Measurements from ENCODE around the gene FCHSD2. TPM values are rescaled to one million over a fixed set of nuclear protein-coding genes. Genes with fewer than 3 reads are reported as not detected.

Gene FCHSD2
- polyA plus RNA-seq, 1 donor from 2014 or later: 72.1 TPM

DNA sequence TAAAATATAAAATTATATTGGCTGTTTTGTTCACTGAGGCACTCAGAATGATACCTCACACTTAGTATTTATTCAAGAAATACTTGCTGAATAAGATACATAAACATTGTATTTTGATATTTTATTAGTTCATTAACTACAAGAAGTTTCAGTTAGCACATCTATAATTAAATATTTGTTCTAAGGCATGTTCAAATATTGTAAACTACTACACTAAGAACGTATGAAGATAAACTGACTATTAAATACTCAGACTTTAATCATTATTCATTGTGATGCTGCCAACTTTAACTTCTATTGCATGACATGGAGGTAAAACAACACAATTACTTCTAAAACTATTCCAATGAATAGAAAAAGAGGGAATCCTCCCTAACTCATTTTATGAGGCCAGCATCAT lies 198.5 kb downstream of the FCHSD2 start:
- Mint-ChIP-seq H3K36me3 (peaks cover 10% of the 10 kb centered on the region), H3K27me3 (no peaks in the 10 kb centered on the region), H3K27ac (peak overlapping the region in 1 of 3 donors; percentile 23), H3K4me1 (peaks cover 5 to 21% (median 16%) of the 10 kb centered on the region in 3 donors), H3K4me3 (no peak overlapping the region), H3K9me3 (no peaks in the 10 kb centered on the region)

DNA sequence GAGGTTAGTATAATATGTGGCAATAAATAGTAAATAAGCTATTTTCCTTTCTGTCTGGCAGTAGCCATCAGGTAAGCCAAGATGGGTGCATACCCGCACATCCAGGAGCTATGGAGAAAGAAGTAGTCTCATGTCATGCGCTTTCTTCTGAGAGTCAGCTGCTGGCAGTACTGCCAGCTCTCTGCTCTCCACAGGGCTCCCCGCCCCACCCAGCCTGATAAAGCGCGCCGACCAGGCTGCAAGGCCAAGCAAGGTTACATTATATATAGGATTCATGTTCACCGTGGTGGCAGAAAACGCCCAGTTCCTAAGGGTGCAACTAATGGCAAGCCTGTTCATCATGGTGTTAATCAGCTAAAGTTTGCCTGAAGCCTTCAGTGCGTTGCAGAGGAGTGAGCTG lies 201.7 kb downstream of the FCHSD2 start:
- H3K4me1 Mint-ChIP-seq: peaks cover 19 to 38% (median 35%) of the 10 kb centered on the region in 3 donors

DNA sequence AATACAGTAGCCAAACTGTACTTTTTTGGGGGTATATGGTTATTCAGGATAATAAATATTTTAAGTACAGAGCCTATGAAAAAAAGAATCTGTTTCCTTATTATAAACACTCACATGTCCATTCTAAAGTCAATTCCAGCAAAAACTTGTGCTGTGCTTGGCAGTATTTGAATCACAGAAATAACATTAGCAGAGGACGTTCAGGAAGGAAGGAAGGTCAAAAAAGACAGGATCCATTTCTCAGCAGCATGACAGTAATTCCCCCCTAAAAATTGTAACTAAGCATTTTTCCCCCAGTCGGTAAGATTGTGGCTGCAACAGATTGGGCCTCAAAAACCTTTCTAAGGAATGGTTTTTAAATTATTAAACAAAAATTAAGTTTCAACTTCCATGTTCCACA lies 203.1 kb downstream of the FCHSD2 start:
- Mint-ChIP-seq H3K27ac (peak overlapping the region in 1 of 3 donors; percentile 32), H3K4me1 (peaks cover 17 to 44% (median 36%) of the 10 kb centered on the region in 3 donors), H3K9me3 (no peaks in the 10 kb centered on the region), H3K4me3 (peak overlapping the region in 1 of 4 donors; percentile 25), H3K36me3 (peaks cover 8% of the 10 kb centered on the region), H3K27me3 (no peaks in the 10 kb centered on the region)

More for the DNA sequence above, 201.7 kb downstream of the FCHSD2 start:
- Mint-ChIP-seq H3K27ac (peak overlapping the region in 1 of 3 donors; percentile 58), H3K36me3 (peaks cover 8% of the 10 kb centered on the region), H3K9me3 (no peaks in the 10 kb centered on the region), H3K4me3 (no peak overlapping the region), H3K27me3 (no peaks in the 10 kb centered on the region)

DNA sequence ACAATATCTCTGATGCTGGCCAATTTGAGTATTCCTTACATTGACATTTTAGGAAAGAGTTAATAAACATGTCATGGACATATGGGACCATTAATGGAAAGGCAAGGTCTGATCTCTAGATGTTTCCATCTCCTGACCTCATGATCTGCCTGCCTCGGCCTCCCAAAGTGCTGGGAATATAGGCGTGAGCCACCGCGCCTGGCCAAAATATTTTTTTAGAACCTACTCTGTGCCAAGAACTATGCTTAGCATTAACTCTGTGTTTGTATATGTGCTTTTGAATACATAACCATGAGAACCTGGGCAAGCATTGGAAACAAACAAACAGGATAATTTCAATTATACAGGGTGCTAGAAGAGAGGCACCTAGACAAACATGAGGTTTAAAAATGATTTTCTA lies 204.7 kb downstream of the FCHSD2 start:
- Mint-ChIP-seq H3K4me1 (peaks cover 16 to 37% (median 31%) of the 10 kb centered on the region in 3 donors), H3K27me3 (no peaks in the 10 kb centered on the region), H3K36me3 (peaks cover 4% of the 10 kb centered on the region), H3K27ac (peak overlapping the region; percentile 11 to 93 (median 31)), H3K4me3 (no peak overlapping the region), H3K9me3 (no peaks in the 10 kb centered on the region)

DNA sequence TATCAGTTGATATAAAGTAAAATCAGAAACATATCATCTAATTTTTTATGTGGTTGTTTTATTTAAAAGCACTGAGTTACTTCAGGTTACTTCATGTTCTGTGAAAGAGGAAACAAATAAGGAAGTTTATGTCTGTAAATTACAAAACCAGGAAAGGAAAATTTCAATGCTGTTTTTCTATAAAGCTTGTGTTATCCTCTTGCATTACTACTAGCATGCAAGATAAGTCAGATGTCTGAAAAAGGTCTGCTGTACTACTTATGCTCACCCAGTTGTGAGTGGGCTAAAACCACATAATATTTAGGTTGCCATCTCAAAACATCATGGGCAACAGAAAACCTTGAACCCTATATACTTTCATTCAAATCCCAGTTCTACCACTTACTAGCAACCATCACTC lies 206.4 kb downstream of the FCHSD2 start:
- Mint-ChIP-seq H3K27me3 (no peaks in the 10 kb centered on the region), H3K27ac (peak overlapping the region; percentile 35 to 80 (median 54)), H3K4me3 (peak overlapping the region in 2 of 4 donors; percentile 11 to 60), H3K4me1 (peaks cover 16 to 33% (median 31%) of the 10 kb centered on the region in 3 donors), H3K9me3 (no peaks in the 10 kb centered on the region), H3K36me3 (peaks cover 4% of the 10 kb centered on the region)

DNA sequence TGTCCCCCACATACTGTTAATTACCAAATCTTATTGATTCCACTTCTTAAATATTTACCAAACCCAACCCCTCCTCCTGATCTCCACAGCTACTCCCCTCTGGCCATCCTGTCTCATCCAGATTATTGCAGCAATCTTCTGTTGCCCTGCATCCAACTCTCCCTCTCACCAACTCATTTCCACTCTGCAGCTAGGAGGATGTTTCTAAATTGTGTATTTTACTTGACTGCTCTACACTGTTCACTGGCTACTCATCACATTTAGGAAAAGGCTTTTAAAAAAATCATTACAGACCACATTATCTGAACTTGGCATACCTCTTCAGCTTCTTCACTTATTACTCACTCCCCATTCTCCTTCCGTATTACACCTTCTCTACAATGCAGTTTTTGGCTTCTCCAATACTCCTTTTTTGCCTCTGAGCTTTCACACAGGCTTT lies 210.0 kb downstream of the FCHSD2 start:
- H3K4me3 Mint-ChIP-seq: no peak overlapping the region
- H3K27me3 Mint-ChIP-seq: no peaks in the 10 kb centered on the region
- H3K4me1 Mint-ChIP-seq: peaks cover 24 to 39% (median 34%) of the 10 kb centered on the region in 3 donors
- no peaks in the 10 kb centered on the region for H3K9me3 Mint-ChIP-seq
- peaks cover 3% of the 10 kb centered on the region for H3K36me3 Mint-ChIP-seq
- no peak overlapping the region for H3K27ac Mint-ChIP-seq

DNA sequence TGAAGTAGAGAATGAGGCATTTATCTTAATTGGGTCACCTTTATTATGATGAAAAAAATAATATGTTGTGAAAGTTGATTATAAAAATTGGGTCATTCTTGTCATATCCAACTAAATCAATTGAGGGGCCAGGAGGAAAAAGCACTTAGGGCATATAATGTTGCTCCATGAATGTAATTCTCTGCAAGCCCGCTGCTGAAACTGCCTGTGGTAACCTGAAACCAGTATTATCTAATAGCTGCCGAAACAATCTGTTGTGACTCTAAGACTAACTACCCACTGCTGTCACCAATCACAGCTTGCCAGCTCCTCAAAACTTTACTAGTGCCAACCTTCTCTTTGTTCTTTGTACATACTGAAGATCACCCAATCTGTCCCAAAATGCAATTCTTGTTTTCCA lies 212.1 kb downstream of the FCHSD2 start:
- H3K27ac Mint-ChIP-seq: peak overlapping the region; percentile 59 to 76 (median 74)
- H3K4me3 Mint-ChIP-seq: no peak overlapping the region
- H3K36me3 Mint-ChIP-seq: peaks cover 1% of the 10 kb centered on the region
- no peaks in the 10 kb centered on the region for H3K9me3 Mint-ChIP-seq
- H3K27me3 Mint-ChIP-seq: no peaks in the 10 kb centered on the region
- H3K4me1 Mint-ChIP-seq: peaks cover 23 to 33% (median 29%) of the 10 kb centered on the region in 3 donors

DNA sequence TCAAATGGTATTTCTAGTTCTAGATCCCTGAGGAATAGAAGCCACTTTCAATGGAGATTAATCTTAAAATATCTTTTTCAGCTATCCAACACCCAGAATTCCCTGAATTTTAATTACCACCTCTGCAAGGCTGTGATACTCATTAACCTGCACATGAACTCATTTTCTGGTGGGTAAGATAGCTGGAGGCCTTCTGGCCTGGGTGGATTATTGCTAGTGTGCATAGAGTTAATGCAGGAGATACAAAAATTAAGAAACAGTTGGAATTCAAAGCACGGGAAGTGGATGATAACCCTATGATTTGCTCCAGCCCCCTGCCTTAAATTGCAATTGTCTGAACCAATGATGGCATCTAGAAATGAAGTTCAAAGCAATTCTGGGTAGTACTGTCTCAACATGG lies 212.9 kb downstream of the FCHSD2 start:
- Mint-ChIP-seq H3K27me3 (no peaks in the 10 kb centered on the region), H3K9me3 (no peaks in the 10 kb centered on the region), H3K36me3 (peaks cover 1% of the 10 kb centered on the region), H3K27ac (peak overlapping the region; percentile 19 to 76 (median 59)), H3K4me1 (peaks cover 26 to 36% (median 34%) of the 10 kb centered on the region in 3 donors), H3K4me3 (no peak overlapping the region)

DNA sequence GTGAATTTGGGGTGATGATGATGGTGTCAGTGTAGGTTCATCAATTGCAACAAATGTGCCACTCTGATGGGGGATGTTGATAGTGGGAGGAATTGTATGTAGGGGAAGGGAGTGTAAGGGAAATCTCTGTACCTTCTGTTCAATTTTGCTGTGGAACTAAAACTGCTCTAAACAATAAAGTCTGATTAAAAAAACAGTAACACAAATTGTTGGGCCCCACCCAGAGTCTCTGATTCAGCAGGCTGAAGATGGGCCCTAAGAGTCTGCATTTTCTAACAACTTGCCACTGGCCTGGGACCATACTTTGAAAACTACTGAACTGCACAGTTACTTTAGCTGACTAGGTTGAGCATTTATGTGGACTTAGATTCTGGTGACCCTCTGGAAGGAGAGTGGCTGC lies 214.7 kb downstream of the FCHSD2 start:
- Mint-ChIP-seq H3K9me3 (no peaks in the 10 kb centered on the region), H3K36me3 (peaks cover 1% of the 10 kb centered on the region), H3K4me1 (peaks cover 26 to 36% (median 32%) of the 10 kb centered on the region in 3 donors), H3K27ac (peak overlapping the region; percentile 14 to 89 (median 32)), H3K27me3 (no peaks in the 10 kb centered on the region), H3K4me3 (no peak overlapping the region)

DNA sequence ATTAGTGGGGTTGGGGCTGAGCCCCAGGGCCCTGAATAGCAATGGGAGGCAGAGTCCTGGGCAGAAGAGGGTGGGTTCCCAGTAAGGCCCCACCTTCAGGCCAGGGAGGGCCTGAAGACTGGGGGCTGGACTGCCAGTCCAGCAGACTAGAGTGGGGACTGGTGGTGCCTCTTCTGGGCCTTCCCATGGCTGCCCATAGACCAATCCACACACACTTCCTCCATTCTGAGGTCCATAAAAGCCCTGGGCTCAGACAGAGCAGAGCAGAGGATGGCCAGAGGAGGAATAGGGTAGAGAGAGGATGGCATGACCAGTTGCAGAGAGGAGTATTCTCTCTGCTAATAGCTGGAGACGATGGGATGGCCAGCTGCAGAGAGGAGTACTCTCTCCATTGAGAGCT lies 216.0 kb downstream of the FCHSD2 start:
- Mint-ChIP-seq H3K4me3 (no peak overlapping the region), H3K27ac (peak overlapping the region; percentile 29 to 89 (median 53)), H3K4me1 (peaks cover 28 to 36% (median 32%) of the 10 kb centered on the region in 3 donors), H3K9me3 (no peaks in the 10 kb centered on the region), H3K36me3 (peaks cover 1% of the 10 kb centered on the region), H3K27me3 (no peaks in the 10 kb centered on the region)

DNA sequence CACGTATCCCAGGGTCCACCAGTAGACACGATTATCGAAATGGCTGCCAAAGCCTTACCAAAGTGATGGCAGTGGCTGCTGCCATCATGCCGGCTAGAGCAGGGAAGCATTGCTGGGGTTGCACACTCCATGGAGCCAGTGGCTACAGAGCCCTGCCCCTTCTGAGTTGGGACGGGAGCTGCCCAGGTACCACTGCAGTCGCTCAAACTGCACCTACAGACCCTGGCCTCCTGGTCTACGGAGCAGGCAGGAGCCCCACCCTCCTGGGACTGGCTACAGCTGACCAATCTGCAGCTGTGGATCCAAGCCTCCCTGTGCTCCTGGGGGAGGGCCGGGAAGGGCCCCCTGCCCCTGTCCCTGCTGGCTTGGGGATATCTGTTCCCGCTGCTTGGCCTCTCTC lies 216.5 kb downstream of the FCHSD2 start:
- Mint-ChIP-seq H3K27ac (peak overlapping the region; percentile 39 to 94 (median 53)), H3K27me3 (no peaks in the 10 kb centered on the region), H3K36me3 (peaks cover 1% of the 10 kb centered on the region), H3K4me3 (no peak overlapping the region), H3K9me3 (no peaks in the 10 kb centered on the region), H3K4me1 (peaks cover 28 to 36% (median 32%) of the 10 kb centered on the region in 3 donors)

DNA sequence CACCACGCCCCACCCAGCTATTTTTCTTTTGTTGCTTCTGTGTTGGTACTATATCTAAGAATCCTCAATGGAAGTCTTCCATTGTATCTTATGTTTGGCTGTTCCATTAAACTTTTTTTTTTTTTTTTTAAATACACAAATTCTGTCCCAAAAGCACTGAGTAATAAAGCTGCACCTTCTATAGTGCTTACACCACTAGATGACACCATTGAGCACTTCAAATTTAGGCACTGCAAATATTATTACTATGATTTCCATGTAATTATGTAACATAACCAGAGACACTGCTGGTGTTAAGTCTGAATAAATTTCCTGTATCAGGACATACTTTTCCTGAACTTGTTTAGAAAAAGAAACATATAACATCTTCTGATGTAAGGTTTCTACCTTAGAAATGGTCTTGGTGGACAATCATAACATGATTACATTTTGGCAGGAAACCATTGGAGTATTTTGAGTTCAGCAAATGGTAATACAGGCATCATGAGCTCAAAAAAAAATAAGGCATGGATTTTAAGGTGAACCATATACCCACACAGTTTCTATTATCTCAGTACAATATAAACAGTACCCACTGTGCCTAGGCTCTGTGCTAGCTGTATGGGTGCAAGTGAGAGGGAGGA lies 217.4 kb downstream of the FCHSD2 start:
- H3K27ac Mint-ChIP-seq: peak overlapping the region; percentile 60 to 94 (median 74)
- H3K4me1 Mint-ChIP-seq: peaks cover 27 to 33% (median 30%) of the 10 kb centered on the region in 3 donors
- H3K36me3 Mint-ChIP-seq: peaks cover 5% of the 10 kb centered on the region
- no peaks in the 10 kb centered on the region for H3K27me3 Mint-ChIP-seq
- H3K9me3 Mint-ChIP-seq: no peaks in the 10 kb centered on the region
- no peak overlapping the region for H3K4me3 Mint-ChIP-seq

DNA sequence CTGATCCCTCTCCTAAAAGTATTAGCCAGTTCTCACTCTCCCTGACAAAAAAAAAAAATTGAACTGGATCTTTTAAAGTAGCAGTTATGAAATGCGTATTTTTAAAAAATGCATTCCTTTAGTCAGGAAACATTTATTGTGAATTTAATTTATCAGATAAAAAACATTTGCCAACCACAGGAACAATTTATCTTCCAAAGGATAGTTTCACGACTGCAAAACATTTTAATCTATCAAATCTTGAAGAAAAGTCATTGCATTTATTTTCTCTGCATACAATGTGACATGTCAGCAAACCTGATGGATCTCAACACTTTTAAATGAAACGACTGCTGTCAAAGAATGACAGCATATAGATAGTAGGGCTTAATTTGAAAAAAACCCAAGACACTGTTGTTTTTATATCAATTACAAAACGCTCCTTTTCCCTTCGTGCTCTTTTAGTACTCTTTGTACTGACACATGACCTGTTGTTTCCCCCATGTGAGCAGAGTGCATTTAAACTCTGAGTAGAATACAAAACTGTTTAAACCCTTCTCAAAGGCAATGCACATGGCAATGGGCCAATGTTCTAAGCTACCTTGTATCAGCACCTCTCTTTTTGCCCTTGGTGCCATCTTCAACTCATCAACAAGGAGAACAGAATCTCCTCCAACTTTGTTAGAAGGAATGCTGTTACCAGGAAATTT lies 220.9 kb downstream of the FCHSD2 start:
- peak overlapping the region in 2 of 4 donors; percentile 9 to 39 for H3K4me3 Mint-ChIP-seq
- peaks cover 11 to 20% (median 14%) of the 10 kb centered on the region in 3 donors for H3K4me1 Mint-ChIP-seq
- H3K9me3 Mint-ChIP-seq: no peaks in the 10 kb centered on the region
- H3K27ac Mint-ChIP-seq: peak overlapping the region in 1 of 3 donors; percentile 83
- H3K36me3 Mint-ChIP-seq: peaks cover 9% of the 10 kb centered on the region
- no peaks in the 10 kb centered on the region for H3K27me3 Mint-ChIP-seq

DNA sequence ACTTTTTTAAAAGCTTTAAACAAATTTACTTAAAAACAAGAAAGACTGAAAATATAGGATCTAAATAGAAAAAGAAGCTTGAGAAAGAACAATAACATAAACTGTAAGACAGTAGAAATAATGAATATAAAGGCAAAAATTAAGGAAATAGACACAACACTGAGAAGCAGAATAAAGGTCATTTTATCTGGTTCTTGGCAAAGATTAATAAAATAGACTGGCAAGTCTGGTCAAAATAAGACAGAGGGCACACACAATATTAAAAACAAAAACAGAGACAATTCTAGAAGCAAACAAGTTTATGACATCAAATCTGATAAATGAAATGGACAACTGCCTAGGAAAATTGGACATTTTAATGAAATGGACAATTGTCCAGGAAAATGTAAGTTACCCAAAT lies 222.1 kb downstream of the FCHSD2 start:
- H3K27ac Mint-ChIP-seq: peak overlapping the region; percentile 31 to 64 (median 50)
- no peaks in the 10 kb centered on the region for H3K27me3 Mint-ChIP-seq
- H3K4me3 Mint-ChIP-seq: no peak overlapping the region
- peaks cover 0 to 2% (median 2%) of the 10 kb centered on the region in 3 donors for H3K9me3 Mint-ChIP-seq
- peaks cover 6 to 15% (median 10%) of the 10 kb centered on the region in 3 donors for H3K4me1 Mint-ChIP-seq
- H3K36me3 Mint-ChIP-seq: peaks cover 12% of the 10 kb centered on the region

DNA sequence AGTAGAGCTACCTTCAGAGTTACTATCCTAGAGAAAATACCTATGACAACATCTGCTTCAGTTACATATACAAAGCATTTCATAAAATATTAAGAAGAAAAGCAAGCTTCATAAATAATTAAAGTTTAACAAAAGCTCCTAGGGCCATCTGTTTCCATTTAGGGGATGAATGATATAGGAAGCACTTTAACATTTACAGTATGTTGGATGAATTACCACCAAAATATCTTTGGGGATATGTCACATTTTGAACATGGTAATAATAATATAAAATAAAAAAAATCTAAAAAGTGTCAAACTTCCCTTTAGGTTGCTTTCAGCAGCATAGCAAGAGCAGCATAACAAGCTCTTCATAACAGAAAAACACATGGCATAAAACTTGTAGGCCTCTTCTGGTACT lies 223.3 kb downstream of the FCHSD2 start:
- peaks cover 17% of the 10 kb centered on the region for H3K36me3 Mint-ChIP-seq
- no peaks in the 10 kb centered on the region for H3K27me3 Mint-ChIP-seq
- H3K9me3 Mint-ChIP-seq: peaks cover 4 to 5% (median 4%) of the 10 kb centered on the region in 3 donors
- no peak overlapping the region for H3K27ac Mint-ChIP-seq
- no peak overlapping the region for H3K4me3 Mint-ChIP-seq
- peaks cover 1 to 8% (median 6%) of the 10 kb centered on the region in 3 donors for H3K4me1 Mint-ChIP-seq

All from IgD-negative memory B cell (primary cell).